Measurements from ENCODE around the gene ANKRD33B.
"Not testable (repeated sequence)": the region's sequence is repeated elsewhere in the genome, so short reads cannot be mapped to it uniquely, and the experiment has no call there.

Gene ANKRD33B

GRCh38 chr5:10537624-10538023 is 26.2 kb upstream of the ANKRD33B start:
- no peak for DNase-seq (ENCODE audit: low spot score)

- DNase-seq (ENCODE audit: low spot score) = no peak
These were observed 25.6 kb upstream of the ANKRD33B start for GRCh38 chr5:10538103-10538788.

- DNase-seq (ENCODE audit: low spot score) = no peak
These were observed 24.8 kb upstream of the ANKRD33B start for GRCh38 chr5:10538789-10539686.

- DNase-seq (ENCODE audit: low spot score) = no peak
These were observed 24.2 kb upstream of the ANKRD33B start for GRCh38 chr5:10539687-10539998.

GRCh38 chr5:10540036-10540544 is 23.8 kb upstream of the ANKRD33B start:
- DNase-seq (ENCODE audit: low spot score) = no peak

- no peak for DNase-seq (ENCODE audit: low spot score)
These were observed 22.8 kb upstream of the ANKRD33B start for GRCh38 chr5:10540951-10541646.

GRCh38 chr5:10542055-10542550 is 21.8 kb upstream of the ANKRD33B start:
- DNase-seq (ENCODE audit: low spot score) = no peak

- DNase-seq (ENCODE audit: low spot score) = no peak
These were observed 20.3 kb upstream of the ANKRD33B start for GRCh38 chr5:10543585-10544040.

- no peak for DNase-seq (ENCODE audit: low spot score)
These were observed 18.8 kb upstream of the ANKRD33B start for GRCh38 chr5:10545084-10545483.

GRCh38 chr5:10546186-10546585 is 17.7 kb upstream of the ANKRD33B start:
- DNase-seq (ENCODE audit: low spot score) = no peak

GRCh38 chr5:10548418-10549122 is 15.3 kb upstream of the ANKRD33B start:
- no peak for DNase-seq (ENCODE audit: low spot score)

GRCh38 chr5:10549123-10549514 is 14.8 kb upstream of the ANKRD33B start:
- DNase-seq (ENCODE audit: low spot score) = not testable (repeated sequence)

GRCh38 chr5:10550222-10550995 is 13.5 kb upstream of the ANKRD33B start:
- no peak for DNase-seq (ENCODE audit: low spot score)

- DNase-seq (ENCODE audit: low spot score) = no peak
These were observed 12.1 kb upstream of the ANKRD33B start for GRCh38 chr5:10551782-10552138.

GRCh38 chr5:10552183-10553143 is 11.4 kb upstream of the ANKRD33B start:
- no peak for DNase-seq (ENCODE audit: low spot score)

GRCh38 chr5:10553476-10553875 is 10.4 kb upstream of the ANKRD33B start:
- no peak for DNase-seq (ENCODE audit: low spot score)

GRCh38 chr5:10555277-10555684 is 8.6 kb upstream of the ANKRD33B start:
- no peak for DNase-seq (ENCODE audit: low spot score)

- no peak for DNase-seq (ENCODE audit: low spot score)
These were observed 7.5 kb upstream of the ANKRD33B start for GRCh38 chr5:10556289-10556807.

GRCh38 chr5:10556893-10557746 is 6.8 kb upstream of the ANKRD33B start:
- no peak for DNase-seq (ENCODE audit: low spot score)
